Measurements from ENCODE around the gene RBM4. TPM values are rescaled to one million over a fixed set of nuclear protein-coding genes. Genes with fewer than 3 reads are reported as not detected.

Gene RBM4
- total RNA-seq, 1 experiment from 2014 or later, result 272 TPM

- Histone ChIP-seq H4K91ac (ENCODE audit: insufficient read length, low read depth, low read length) (no peak overlapping the region), H3K23me2 (ENCODE audit: insufficient read length, low read depth, low read length, poor library complexity, severe bottlenecking) (no peaks in the 10 kb centered on the region), H4K20me1 (ENCODE audit: control insufficient read depth, insufficient read depth, insufficient read length) (no peaks in the 10 kb centered on the region), H3K27me3 (ENCODE audit: insufficient read depth, low read length) (no peaks in the 10 kb centered on the region), H4K8ac (replicated peaks; ENCODE audit: insufficient read length, low read depth, low read length) (no peak overlapping the region), H3K4me1 (ENCODE audit: insufficient read depth, low read length) (no peaks in the 10 kb centered on the region), H3K56ac (ENCODE audit: insufficient read length, low read depth, low read length) (no peak overlapping the region), H3K79me1 (ENCODE audit: insufficient read depth, low read depth, low read length, poor library complexity, severe bottlenecking) (no peaks in the 10 kb centered on the region), H2BK15ac (ENCODE audit: low read depth, low read length) (no peak overlapping the region), H3K9ac (ENCODE audit: extremely low read depth, insufficient read length, low read length) (no peak overlapping the region), H3K79me2 (ENCODE audit: insufficient read depth, low read length) (no peaks in the 10 kb centered on the region), H2AFZ (ENCODE audit: low read length) (no peak overlapping the region), H3K23ac (ENCODE audit: insufficient read length, low read depth, low read length) (no peak overlapping the region), H3K27ac (ENCODE audit: insufficient read length, low read depth, low read length) (no peak overlapping the region), H2BK20ac (ENCODE audit: low read depth, low read length, poor library complexity, severe bottlenecking) (no peak overlapping the region), H2BK5ac (ENCODE audit: insufficient read length, low read length) (no peak overlapping the region), H2AK5ac (ENCODE audit: insufficient read length, low read length) (no peak overlapping the region), H3K4ac (ENCODE audit: low read depth, low read length) (no peak overlapping the region), H3K4me2 (ENCODE audit: insufficient read depth, insufficient read length, low read length) (no peak overlapping the region), H4K5ac (ENCODE audit: insufficient read length, low read depth, low read length) (no peak overlapping the region), H3K9me3 (ENCODE audit: control insufficient read depth, low read depth, low read length) (no peaks in the 10 kb centered on the region), H2BK120ac (ENCODE audit: low read depth, low read length, poor library complexity, severe bottlenecking) (no peak overlapping the region), H3T11ph (ENCODE audit: low read length) (no peak overlapping the region), H2BK12ac (ENCODE audit: insufficient read length, low read depth, low read length) (no peak overlapping the region), H3K18ac (ENCODE audit: insufficient read length, low read depth, low read length) (no peak overlapping the region), H3K14ac (ENCODE audit: insufficient read depth, low read length) (no peak overlapping the region)
- Mint-ChIP-seq H3K27me3 (ENCODE audit: low read depth) (no peaks in the 10 kb centered on the region), H3K9me3 (peaks cover 0 to 3% of the 10 kb centered on the region in 2 experiments; a peak in 2 of 5 replicates), H3K4me1 (no peaks in the 10 kb centered on the region), H3K36me3 (ENCODE audit: insufficient read depth in 1 of 3, low read depth in 3 of 3) (peaks cover 0 to 53% (median 46%) of the 10 kb centered on the region in 3 experiments; a peak in 6 of 7 replicates), H3K4me3 (no peak overlapping the region; a peak in 1 of 5 replicates), H3K27ac (peak overlapping the region in 1 of 3 experiments; percentile 83; a peak in 2 of 7 replicates)
- WGBS (ENCODE audit: extremely low coverage, insufficient read length, low lambda C conversion rate), result no CpG with 5 or more reads among the region's 8 CpGs
- no peak for DNase-seq
- TF ChIP-seq CTCF (conservative IDR thresholded peaks at IDR 0.05), result no peak
Observed at GRCh38 chr11:66607126-66607834, 31.2 kb upstream of the RBM4 start.
